Erythroblast (primary cell): Measurements from ENCODE around the gene BRF1.
"Not testable (repeated sequence)": the region's sequence is repeated elsewhere in the genome, so short reads cannot be mapped to it uniquely, and the experiment has no call there.

Experiments used
- DNase-seq, 2 experiments: peaks; one replicate each; lab custom pipeline; 2025; lab: John Stamatoyannopoulos, UW
- GATA1 ChIP-seq: IDR thresholded peaks from 2 replicates; pipeline ENCODE4 v1.6.1; 2011; ENCODE audit warnings: low read depth, mild to moderate bottlenecking, control low read depth, low read length, moderate library complexity
- POLR2A ChIP-seq: IDR thresholded peaks from 2 replicates; pipeline ENCODE4 v1.6.1; 2011; ENCODE audit warnings: mild to moderate bottlenecking, low read length

The BRF1 gene

DNA sequence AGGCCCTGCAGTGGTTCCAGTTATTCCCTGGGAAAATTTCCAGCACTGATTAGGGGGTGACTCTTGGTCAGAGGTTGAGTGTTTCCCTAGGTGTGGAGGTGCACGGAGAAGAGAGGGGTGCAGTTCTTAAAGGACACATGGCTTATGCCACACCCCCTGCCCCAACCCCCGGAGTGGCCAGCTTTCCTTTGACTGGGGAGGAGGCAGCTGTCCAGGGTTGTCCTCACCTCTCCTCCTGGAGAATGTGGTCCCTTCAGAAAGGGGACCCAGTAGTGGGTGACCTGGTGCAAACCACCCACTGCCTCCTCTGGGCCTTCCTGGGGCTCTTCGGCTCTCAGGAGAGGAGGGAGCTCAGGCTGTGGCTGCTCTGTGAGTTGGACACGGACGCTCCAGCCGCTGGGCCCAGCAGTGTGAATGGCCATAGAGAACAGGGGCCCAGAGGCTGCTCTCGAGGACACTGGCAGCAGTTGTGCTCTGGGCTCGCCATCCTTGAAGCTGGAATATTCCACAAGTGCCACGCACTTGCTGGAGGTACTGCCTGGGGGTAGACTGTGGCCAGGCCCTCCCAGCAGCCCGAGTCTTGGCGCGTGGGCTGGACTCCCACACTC, 27.4 kb upstream of the BRF1 start:
- no peak for TF ChIP-seq POLR2A
- TF ChIP-seq GATA1 = no peak
- DNase-seq = no peak

DNA sequence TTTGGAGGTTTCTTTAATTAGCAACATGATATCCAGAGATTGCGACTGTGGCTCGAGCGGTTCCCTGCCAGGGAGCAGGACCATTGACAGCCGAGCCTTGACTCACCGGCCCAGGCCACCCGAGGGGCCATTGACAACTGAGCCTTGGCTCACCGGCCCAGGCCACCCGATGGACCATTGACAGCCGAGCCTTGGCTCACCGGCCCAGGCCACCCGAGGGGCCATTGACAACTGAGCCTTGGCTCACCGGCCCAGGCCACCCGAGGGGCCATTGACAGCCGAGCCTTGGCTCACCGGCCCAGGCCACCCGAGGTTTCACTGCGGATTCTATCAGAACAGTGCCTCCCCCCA, 26.9 kb upstream of the BRF1 start:
- DNase-seq = not testable (repeated sequence)

DNA sequence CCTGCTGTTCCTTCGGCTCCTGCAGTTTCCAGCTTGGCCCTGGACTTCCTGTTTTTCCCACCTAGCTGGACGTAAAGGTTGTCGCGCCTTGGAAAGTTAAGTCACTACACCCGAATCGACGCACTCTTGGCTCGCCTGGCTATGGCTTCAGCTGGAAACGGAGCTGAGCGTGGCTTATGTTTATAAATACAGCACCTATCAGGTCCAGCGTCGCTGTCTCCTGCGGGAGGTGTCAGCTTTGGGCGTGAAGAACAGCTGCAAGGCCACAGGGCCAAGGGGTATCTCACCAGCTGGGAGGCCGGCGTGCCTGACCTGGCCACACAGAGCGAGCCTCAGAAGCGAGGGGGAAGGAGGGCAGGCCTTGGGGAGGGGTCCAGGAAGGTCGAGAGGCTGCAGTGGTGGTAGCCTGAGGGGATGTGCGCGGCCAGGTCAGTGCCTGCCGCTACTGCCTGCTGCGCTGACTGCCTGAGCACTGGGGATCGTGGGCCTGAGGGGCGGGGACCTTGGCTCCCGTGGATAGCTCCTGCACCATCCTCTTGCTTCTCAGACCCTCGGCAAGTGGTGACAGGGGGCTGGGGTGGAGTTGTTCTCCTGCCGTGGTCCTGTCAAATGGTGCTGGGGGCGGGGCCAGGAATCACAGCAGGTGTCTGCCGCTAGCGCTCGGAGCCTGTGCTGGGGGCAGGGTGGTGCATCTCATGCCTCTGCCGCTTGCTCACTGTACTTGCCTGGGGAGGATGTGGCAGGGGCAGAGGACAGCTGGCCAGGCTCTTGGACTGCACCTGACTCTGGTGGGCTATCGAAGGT, 26.3 kb upstream of the BRF1 start:
- DNase-seq = no peak
- TF ChIP-seq POLR2A (no peak), GATA1 (no peak)

DNA sequence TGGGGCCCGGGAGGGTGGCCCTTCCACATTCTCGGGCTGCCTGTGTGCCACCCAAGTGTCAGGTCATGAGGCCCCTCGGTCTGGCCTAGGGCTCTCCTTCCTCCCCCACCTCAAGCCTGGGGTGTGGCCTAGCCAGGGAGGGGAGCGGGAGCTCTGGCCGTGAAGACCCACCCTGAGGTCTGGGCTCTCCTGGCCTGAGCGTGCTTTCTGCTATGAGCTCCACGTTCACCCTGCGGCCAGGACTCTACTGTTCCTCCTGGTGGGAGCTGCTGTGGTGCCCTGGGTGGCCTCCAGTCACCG, 25.7 kb upstream of the BRF1 start:
- no peak for TF ChIP-seq GATA1
- TF ChIP-seq POLR2A = no peak
- DNase-seq = no peak

DNA sequence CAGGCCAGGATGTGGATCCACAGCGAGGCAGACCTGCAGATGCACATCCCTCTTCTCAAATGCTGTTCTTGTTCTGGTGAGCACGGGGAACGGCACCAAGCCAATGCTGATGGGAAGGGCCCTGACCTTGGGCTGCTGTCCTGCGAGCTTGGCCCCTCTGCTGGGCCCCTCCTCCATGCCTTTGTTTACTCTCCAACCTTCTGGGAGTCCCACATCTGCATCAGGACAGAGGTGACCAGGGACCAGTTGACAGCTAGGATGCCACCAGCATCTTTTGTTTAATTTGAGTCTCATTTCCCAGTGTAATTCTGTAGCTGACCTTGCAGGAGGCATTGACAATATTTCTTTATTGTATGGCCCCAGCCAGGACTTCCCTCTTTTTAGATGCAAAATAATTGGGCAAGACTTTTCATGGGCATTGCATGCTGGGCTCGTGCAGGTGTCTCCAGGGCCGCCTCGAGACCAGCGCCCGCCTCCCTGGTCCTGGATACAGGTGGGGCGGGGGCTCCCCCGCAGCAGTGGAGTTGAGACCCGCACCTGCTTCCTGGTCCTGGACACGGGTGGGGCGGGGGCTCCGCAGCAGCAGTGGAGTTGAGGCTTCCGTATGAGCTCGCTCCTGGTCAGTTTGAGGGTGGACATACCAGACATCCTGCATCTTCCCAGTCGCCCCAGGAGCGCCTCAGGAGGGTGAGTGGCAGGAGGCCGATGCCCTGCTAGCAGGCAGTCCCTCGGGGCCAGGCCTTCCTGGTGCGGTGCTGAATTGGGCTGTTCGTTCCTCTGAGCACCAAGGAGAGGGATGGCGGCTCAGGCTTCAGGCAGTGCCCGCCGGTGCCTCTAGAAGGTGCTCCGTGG, 25.1 kb upstream of the BRF1 start:
- DNase-seq = no peak
- TF ChIP-seq GATA1 (no peak), POLR2A (no peak)

DNA sequence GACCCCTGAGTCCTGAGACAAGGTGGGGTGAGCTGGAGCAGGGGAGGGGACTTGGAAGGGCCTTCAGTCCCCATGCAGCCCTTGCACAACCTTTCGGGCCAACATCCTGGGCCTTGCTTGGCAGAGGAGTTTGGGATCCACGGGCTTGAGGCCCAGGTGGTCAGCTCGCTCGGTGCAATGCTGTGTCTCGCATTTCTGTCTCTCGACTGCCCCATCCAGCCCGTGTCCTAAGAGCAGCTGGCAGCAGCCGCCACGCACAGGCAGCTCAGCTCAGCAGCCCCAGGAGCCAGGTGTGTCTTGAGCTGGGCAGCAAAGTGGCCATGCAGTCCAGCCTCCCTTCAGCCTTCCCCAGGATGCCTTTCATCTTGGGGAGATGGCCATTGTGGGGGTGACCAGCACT, 24.5 kb upstream of the BRF1 start:
- TF ChIP-seq GATA1 (no peak), POLR2A (no peak)
- DNase-seq = no peak

DNA sequence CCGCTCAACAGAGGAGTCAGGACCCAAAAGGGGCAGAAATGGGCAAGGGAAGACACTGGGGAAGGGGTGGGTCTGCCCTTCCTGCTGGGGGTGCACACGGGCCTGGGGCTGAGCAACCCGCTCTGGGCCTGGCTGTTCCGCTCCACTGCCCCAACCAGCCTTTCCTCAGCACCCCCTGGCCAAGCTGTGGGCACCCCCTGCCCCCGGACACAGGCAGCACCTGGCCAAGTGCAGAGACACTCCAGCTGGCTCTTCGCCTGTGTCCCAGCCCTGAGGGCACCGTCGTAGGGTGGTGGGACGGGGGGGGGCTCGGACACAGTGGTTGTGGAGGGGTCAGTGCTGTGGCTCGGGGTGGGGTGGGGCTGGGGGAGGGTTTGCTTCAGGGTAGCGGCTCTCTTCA, 24.1 kb upstream of the BRF1 start:
- TF ChIP-seq POLR2A = no peak
- TF ChIP-seq GATA1 = no peak
- no peak for DNase-seq

DNA sequence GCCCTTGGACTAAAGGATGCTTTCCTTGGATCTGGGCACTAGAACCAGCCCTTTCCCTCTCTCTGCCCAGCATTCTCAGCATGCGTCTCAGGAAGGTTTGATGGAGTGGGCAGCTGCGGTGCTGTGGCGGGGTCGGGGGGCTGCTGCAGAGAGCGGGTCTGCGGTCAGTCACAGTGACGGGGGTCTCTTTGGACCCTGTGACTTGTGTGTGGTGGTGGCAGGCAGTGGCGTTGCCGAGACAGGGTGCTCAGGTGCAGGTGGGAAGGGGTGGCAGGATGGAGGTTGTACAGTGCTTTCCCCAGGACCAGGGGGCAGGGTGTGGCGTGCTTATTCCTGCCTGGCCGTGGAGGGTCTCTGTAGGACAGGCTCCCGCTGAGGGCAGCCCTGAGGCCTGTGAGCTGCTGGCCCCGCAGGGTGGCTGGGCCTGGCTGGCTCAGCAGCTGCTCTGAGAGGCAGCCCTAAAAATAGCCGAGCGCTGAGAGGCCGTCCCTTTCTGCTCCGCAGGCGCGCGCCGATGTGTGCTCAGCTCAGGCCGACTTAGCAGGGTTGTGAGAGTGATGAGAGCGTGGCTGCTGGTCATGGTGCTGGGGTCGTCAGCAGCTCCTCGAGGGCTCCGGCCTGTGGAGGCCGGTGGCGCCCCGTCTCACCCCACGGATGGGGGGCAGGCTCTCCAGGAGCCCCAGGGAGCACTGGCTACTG, 23.4 kb upstream of the BRF1 start:
- no peak for TF ChIP-seq GATA1
- TF ChIP-seq POLR2A = no peak
- no peak for DNase-seq

GRCh38 chr14:105323663-105324062, 22.9 kb upstream of the BRF1 start:
- DNase-seq = no peak
- no peak for TF ChIP-seq GATA1
- TF ChIP-seq POLR2A = no peak

GRCh38 chr14:105322791-105323556, 22.2 kb upstream of the BRF1 start:
- TF ChIP-seq GATA1 (no peak), POLR2A (no peak)
- DNase-seq = no peak

DNA sequence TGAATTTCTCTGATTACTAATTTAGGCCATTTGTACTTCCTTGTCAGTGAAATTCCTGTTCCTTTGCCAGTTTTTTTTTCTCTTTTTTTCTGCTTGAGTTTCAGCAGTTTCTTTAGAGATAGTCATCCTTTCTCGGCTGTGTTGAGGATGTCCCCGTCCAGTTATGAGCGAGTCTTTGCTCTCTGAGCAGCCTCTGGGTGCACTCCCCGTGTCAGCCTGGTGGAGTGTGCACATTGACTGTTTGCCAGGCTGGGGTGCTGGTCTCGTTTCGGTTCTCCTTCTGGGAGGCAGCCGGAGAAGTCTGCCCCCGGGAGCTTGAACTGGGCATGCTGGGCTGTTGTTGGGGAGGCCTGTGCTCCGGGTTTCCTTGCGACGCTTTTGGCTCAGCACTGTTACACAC, 16.7 kb upstream of the BRF1 start:
- TF ChIP-seq GATA1 (no peak), POLR2A (no peak)
- no peak for DNase-seq

DNA sequence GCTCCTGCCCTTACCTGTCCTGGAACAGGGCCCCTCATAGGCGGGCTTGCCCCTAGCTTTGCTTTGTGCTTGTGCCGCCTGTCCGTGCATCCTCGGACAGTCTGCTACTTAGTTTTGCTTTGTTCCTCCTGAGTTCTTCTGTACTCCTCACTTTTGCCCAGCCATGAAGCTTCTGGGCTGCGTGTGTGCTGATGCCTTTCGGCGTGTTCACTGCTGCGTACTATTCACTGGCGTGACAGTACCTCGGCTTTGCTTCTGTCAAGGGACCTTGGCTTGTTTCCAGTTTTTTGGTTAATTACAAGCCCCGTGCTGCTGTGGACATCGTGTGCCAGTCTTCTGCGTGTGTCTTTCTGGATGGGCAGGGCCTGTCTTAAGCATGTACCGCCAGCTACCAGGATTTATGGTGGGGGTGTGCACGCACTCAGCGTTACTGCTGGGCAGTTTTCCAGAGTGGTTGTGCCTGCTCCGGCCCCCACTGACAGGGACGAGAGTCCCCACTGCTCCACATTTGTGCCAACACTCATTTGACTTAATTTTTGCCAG, 16.2 kb upstream of the BRF1 start:
- DNase-seq = no peak
- TF ChIP-seq GATA1 (no peak), POLR2A (no peak)

GRCh38 chr14:105316577-105316941, 15.8 kb upstream of the BRF1 start:
- DNase-seq = no peak
- no peak for TF ChIP-seq POLR2A
- TF ChIP-seq GATA1 = no peak
